Neuronal stem cell (in vitro differentiated cells): ENCODE data around the gene GUCY2C.

ENCODE experiments used
- DNase-seq: peaks from one replicate; pipeline ENCODE4 v3.0.0-alpha.2; 2013; ENCODE audit warnings: low spot score
- H2AFZ ChIP-seq: one replicate; pipeline ENCODE4 v1.6.1; 2013; ENCODE audit warnings: mild to moderate bottlenecking, low read length, inconsistent platforms
- H2AK5ac ChIP-seq: 2 replicates; pipeline ENCODE4 v1.6.1; 2013; ENCODE audit warnings: low read depth, mild to moderate bottlenecking, inconsistent platforms, low read length, moderate library complexity, mixed read lengths
- H2BK120ac ChIP-seq: 2 replicates; pipeline ENCODE4 v1.6.1; 2013; ENCODE audit warnings: low read depth, mild to moderate bottlenecking, inconsistent platforms, low read length, moderate library complexity, mixed read lengths
- H2BK12ac ChIP-seq: one replicate; pipeline ENCODE4 v1.6.1; 2013; ENCODE audit warnings: low read length, inconsistent platforms
- H2BK15ac ChIP-seq: 2 replicates; pipeline ENCODE4 v1.6.1; 2013; ENCODE audit warnings: mild to moderate bottlenecking, low read length, inconsistent platforms, mixed read lengths
- H2BK5ac ChIP-seq: one replicate; pipeline ENCODE4 v1.6.1; 2013; ENCODE audit warnings: inconsistent platforms, mild to moderate bottlenecking, low read length, moderate library complexity
- H3K14ac ChIP-seq: one replicate; pipeline ENCODE4 v1.6.1; 2013; ENCODE audit warnings: low read length, inconsistent platforms
- H3K18ac ChIP-seq: 2 replicates; pipeline ENCODE4 v1.6.1; 2013; ENCODE audit warnings: low read length, inconsistent platforms
- H3K23ac ChIP-seq: 2 replicates; pipeline ENCODE4 v1.6.1; 2013; ENCODE audit warnings: low read depth, mild to moderate bottlenecking, mixed read lengths, low read length, inconsistent platforms; ENCODE audit not compliant: poor library complexity
- H3K27ac ChIP-seq: replicated peaks from 3 replicates; pipeline ENCODE4 v1.5.1; 2013; ENCODE audit warnings: low read length, inconsistent platforms
- H3K27me3 ChIP-seq, 3 experiments: 2 replicates each; pipeline ENCODE4 v1.6.1; 2013; ENCODE audit warnings: low read length in 3 of 3, mild to moderate bottlenecking in 2 of 3, inconsistent platforms in 1 of 3, low read depth in 1 of 3, mixed read lengths in 1 of 3, moderate library complexity in 1 of 3; ENCODE audit not compliant: control insufficient read depth in 3 of 3, insufficient read depth in 3 of 3
- H3K36me3 ChIP-seq, 2 donors: replicated peaks in 1 of 2; 2 replicates each; pipeline ENCODE4 v1.6.1; 2013; ENCODE audit warnings: low read length in 2 of 2; ENCODE audit not compliant: control insufficient read depth in 2 of 2, insufficient read depth in 2 of 2
- H3K4ac ChIP-seq: 2 replicates; pipeline ENCODE4 v1.6.1; 2013; ENCODE audit warnings: inconsistent platforms, mild to moderate bottlenecking, low read length, moderate library complexity
- H3K4me1 ChIP-seq, 2 donors: 1 replicate in 1 of 2; 2 replicates in 1 of 2; pipeline ENCODE4 v1.6.1; 2013; ENCODE audit warnings: low read length in 2 of 2, low read depth in 1 of 2; ENCODE audit not compliant: control insufficient read depth in 2 of 2, insufficient read depth in 1 of 2
- H3K4me2 ChIP-seq: one replicate; pipeline ENCODE4 v1.6.1; 2013; ENCODE audit warnings: mild to moderate bottlenecking, low read length, inconsistent platforms; ENCODE audit not compliant: insufficient read depth, poor library complexity, severe bottlenecking
- H3K4me3 ChIP-seq, 2 donors: 2 replicates each; pipeline ENCODE4 v1.5.1; 2013; ENCODE audit warnings: low read length in 2 of 2, mild to moderate bottlenecking in 2 of 2, inconsistent platforms in 1 of 2, moderate library complexity in 1 of 2
- H3K79me1 ChIP-seq: one replicate; pipeline ENCODE4 v1.6.1; 2013; ENCODE audit warnings: low read depth, mild to moderate bottlenecking, inconsistent platforms, low read length, moderate library complexity
- H3K9ac ChIP-seq: one replicate; pipeline ENCODE4 v1.6.1; 2013; ENCODE audit warnings: mild to moderate bottlenecking, low read depth, low read length, inconsistent platforms; ENCODE audit not compliant: poor library complexity
- H3K9me3 ChIP-seq, 2 donors: replicated peaks in 1 of 2; 2 replicates each; pipeline versions ENCODE3 to v1.6.1; 2013; ENCODE audit warnings: low read length in 2 of 2, mild to moderate bottlenecking in 2 of 2, inconsistent platforms in 1 of 2, low read depth in 1 of 2, mixed read lengths in 1 of 2, moderate library complexity in 1 of 2; ENCODE audit not compliant: control insufficient read depth in 2 of 2, insufficient read depth in 1 of 2
- H4K8ac ChIP-seq: one replicate; pipeline ENCODE4 v1.6.1; 2013; ENCODE audit warnings: low read depth, mild to moderate bottlenecking, inconsistent platforms, low read length, moderate library complexity
- H4K91ac ChIP-seq: one replicate; pipeline ENCODE4 v1.6.1; 2013; ENCODE audit warnings: low read length, low read depth, mild to moderate bottlenecking, inconsistent platforms; ENCODE audit not compliant: poor library complexity
- WGBS, 2 donors: extraction: QIAGEN DNeasy Blood & Tissue Kit; methylation state at CpG; one replicate each; pipeline ENCODE4 v1.1.7; 2013; ENCODE audit warnings: missing lambda C conversion rate in 2 of 2, mixed read lengths in 1 of 2; ENCODE audit not compliant: insufficient read length in 2 of 2, insufficient replicate concordance in 1 of 2; ENCODE audit errors: extremely low coverage in 2 of 2; 5-methylcytosine and 5-hydroxymethylcytosine counted together

GUCY2C gene

GRCh38 chr12:14607568-14607967 lies 88.8 kb downstream of the GUCY2C start:
- Histone ChIP-seq H3K27ac (no peak overlapping the region), H4K91ac (no peak overlapping the region), H3K4me2 (no peak overlapping the region), H3K4me3 (no peak overlapping the region), H3K9me3 (peaks cover 2 to 4% of the 10 kb centered on the region in 2 donors), H2BK120ac (no peak overlapping the region), H3K23ac (no peak overlapping the region), H2AK5ac (no peak overlapping the region), H3K9ac (no peak overlapping the region), H3K79me1 (no peaks in the 10 kb centered on the region), H2BK5ac (no peak overlapping the region), H3K14ac (no peak overlapping the region), H3K27me3 (no peaks in the 10 kb centered on the region), H3K36me3 (no peaks in the 10 kb centered on the region), H3K4me1 (no peaks in the 10 kb centered on the region), H4K8ac (no peak overlapping the region), H3K4ac (no peak overlapping the region), H3K18ac (no peak overlapping the region), H2BK12ac (no peak overlapping the region), H2AFZ (no peak overlapping the region), H2BK15ac (no peak overlapping the region)
- no peak for DNase-seq

- Histone ChIP-seq H2AFZ (no peak overlapping the region), H3K4me3 (no peak overlapping the region), H4K8ac (no peak overlapping the region), H3K9ac (no peak overlapping the region), H3K4me2 (no peak overlapping the region), H2BK15ac (no peak overlapping the region), H3K36me3 (no peaks in the 10 kb centered on the region), H3K27ac (no peak overlapping the region), H3K4ac (no peak overlapping the region), H3K9me3 (peaks cover 0 to 4% of the 10 kb centered on the region in 2 donors), H3K23ac (no peak overlapping the region), H3K14ac (no peak overlapping the region), H2AK5ac (no peak overlapping the region), H3K27me3 (no peaks in the 10 kb centered on the region), H4K91ac (no peak overlapping the region), H3K4me1 (no peaks in the 10 kb centered on the region), H3K79me1 (no peaks in the 10 kb centered on the region), H2BK5ac (no peak overlapping the region), H2BK12ac (no peak overlapping the region), H2BK120ac (no peak overlapping the region), H3K18ac (no peak overlapping the region)
- DNase-seq: no peak
- WGBS, 2 donors: no CpG with 5 or more reads among the region's 3 CpGs
Observed at GRCh38 chr12:14605401-14605989, 90.9 kb downstream of the GUCY2C start.

- 100% methylated on average over 2 of the region's 4 CpGs; no CpG with 5 or more reads in 1 of the 2 donors for WGBS, 2 donors
- no peak overlapping the region for H2BK12ac ChIP-seq
- H3K4ac ChIP-seq: no peak overlapping the region
- H2BK120ac ChIP-seq: no peak overlapping the region
- no peak overlapping the region for H3K18ac ChIP-seq
- H3K4me3 ChIP-seq: no peak overlapping the region
- no peak overlapping the region for H2BK15ac ChIP-seq
- H3K36me3 ChIP-seq: no peaks in the 10 kb centered on the region
- DNase-seq: no peak
- no peak overlapping the region for H4K91ac ChIP-seq
- H3K4me1 ChIP-seq: no peaks in the 10 kb centered on the region
- no peak overlapping the region for H2AFZ ChIP-seq
- no peak overlapping the region for H2BK5ac ChIP-seq
- H3K4me2 ChIP-seq: no peak overlapping the region
- no peak overlapping the region for H2AK5ac ChIP-seq
- H3K9me3 ChIP-seq: peaks cover 0 to 4% of the 10 kb centered on the region in 2 donors
- H3K27me3 ChIP-seq: no peaks in the 10 kb centered on the region
- H3K79me1 ChIP-seq: no peaks in the 10 kb centered on the region
- no peak overlapping the region for H3K14ac ChIP-seq
- H3K23ac ChIP-seq: no peak overlapping the region
- no peak overlapping the region for H4K8ac ChIP-seq
- H3K9ac ChIP-seq: no peak overlapping the region
- no peak overlapping the region for H3K27ac ChIP-seq
Observed at GRCh38 chr12:14601692-14602478, 94.5 kb downstream of the GUCY2C start.

GRCh38 chr12:14597480-14597879 lies 98.9 kb downstream of the GUCY2C start:
- no peak overlapping the region for H4K91ac ChIP-seq
- no peak overlapping the region for H3K9ac ChIP-seq
- no peak overlapping the region for H2BK5ac ChIP-seq
- H4K8ac ChIP-seq: no peak overlapping the region
- H2BK15ac ChIP-seq: no peak overlapping the region
- no peak overlapping the region for H3K14ac ChIP-seq
- no peak for DNase-seq
- H3K4ac ChIP-seq: no peak overlapping the region
- no peak overlapping the region for H3K4me3 ChIP-seq
- no peak overlapping the region for H2AFZ ChIP-seq
- WGBS, 2 donors: no CpG with 5 or more reads among the region's 3 CpGs
- no peaks in the 10 kb centered on the region for H3K4me1 ChIP-seq
- no peak overlapping the region for H2AK5ac ChIP-seq
- H3K27ac ChIP-seq: no peak overlapping the region
- H3K23ac ChIP-seq: no peak overlapping the region
- no peak overlapping the region for H3K18ac ChIP-seq
- H3K9me3 ChIP-seq: no peaks in the 10 kb centered on the region
- no peaks in the 10 kb centered on the region for H3K27me3 ChIP-seq
- no peaks in the 10 kb centered on the region for H3K36me3 ChIP-seq
- no peak overlapping the region for H2BK12ac ChIP-seq
- H3K79me1 ChIP-seq: no peaks in the 10 kb centered on the region
- no peak overlapping the region for H3K4me2 ChIP-seq
- no peak overlapping the region for H2BK120ac ChIP-seq
